Neutrophil (primary cell): ENCODE data around the gene RAB3B.

Experiments
- H3K27ac ChIP-seq: fragments of 200-600 bp; sonication (generic); 2 replicates; pipeline ENCODE4 v1.5.1; 2016; ENCODE audit warnings: mild to moderate bottlenecking, moderate library complexity
- H3K27me3 ChIP-seq: fragments of 200-600 bp; sonication (generic); 2 replicates; pipeline ENCODE4 v1.6.0; 2016; ENCODE audit warnings: mild to moderate bottlenecking
- H3K36me3 ChIP-seq: fragments of 200-600 bp; sonication (generic); 2 replicates; pipeline ENCODE4 v1.5.1; 2017
- H3K4me1 ChIP-seq, 2 experiments: fragments of 200-600 bp in 1 of 2; sonication (generic) in 1 of 2; 1 replicate in 1 of 2; 2 replicates in 1 of 2; pipeline versions ENCODE4 v1.5.1 to v1.6.1; 2013 to 2016; ENCODE audit warnings: low read depth in 1 of 2, low read length in 1 of 2, mild to moderate bottlenecking in 1 of 2, moderate library complexity in 1 of 2; ENCODE audit not compliant: control insufficient read depth in 1 of 2, insufficient read depth in 1 of 2
- H3K4me3 ChIP-seq, 2 experiments: fragments of 200-600 bp in 1 of 2; sonication (generic) in 1 of 2; 1 replicate in 1 of 2; 2 replicates in 1 of 2; pipeline ENCODE4 v1.5.1; 2013 to 2016; ENCODE audit warnings: low read depth in 1 of 2, low read length in 1 of 2, mild to moderate bottlenecking in 1 of 2, moderate library complexity in 1 of 2
- H3K9me3 ChIP-seq: fragments of 200-600 bp; sonication (generic); 2 replicates; pipeline ENCODE4 v1.5.1; 2016
- TF ChIP-seq, protein P1 (sequence below): fragments of 200-600 bp; sonication (generic); IDR thresholded peaks from 2 replicates; pipeline ENCODE4 v1.5.1; 2016; ENCODE audit warnings: antibody characterized with exemption

RAB3B gene

DNA sequence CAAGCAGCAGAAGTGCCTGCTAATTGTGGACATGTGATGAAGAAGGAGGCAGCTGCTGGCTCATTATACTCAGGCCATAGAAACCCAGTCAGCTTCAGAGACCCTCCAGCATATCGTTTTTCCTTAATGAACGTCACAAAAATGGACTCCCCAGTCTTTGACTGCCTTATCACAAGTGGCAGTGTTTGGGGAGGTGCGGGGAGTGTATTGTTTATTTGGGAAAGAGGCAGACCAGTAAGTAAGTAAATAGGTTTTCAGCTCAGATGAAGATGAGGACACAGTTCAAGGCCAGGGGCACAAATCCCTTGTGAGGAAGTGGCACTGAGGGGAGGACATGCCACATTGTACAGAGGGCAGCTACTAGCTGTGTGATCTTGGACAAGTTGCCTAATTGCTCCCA, 68.5 kb downstream of the RAB3B start:
- Histone ChIP-seq H3K27ac (no peak overlapping the region), H3K36me3 (no peaks in the 10 kb centered on the region), H3K4me1 (no peaks in the 10 kb centered on the region), H3K27me3 (peaks cover 48% of the 10 kb centered on the region), H3K4me3 (no peak overlapping the region), H3K9me3 (no peaks in the 10 kb centered on the region)
- TF ChIP-seq, protein P1, sequence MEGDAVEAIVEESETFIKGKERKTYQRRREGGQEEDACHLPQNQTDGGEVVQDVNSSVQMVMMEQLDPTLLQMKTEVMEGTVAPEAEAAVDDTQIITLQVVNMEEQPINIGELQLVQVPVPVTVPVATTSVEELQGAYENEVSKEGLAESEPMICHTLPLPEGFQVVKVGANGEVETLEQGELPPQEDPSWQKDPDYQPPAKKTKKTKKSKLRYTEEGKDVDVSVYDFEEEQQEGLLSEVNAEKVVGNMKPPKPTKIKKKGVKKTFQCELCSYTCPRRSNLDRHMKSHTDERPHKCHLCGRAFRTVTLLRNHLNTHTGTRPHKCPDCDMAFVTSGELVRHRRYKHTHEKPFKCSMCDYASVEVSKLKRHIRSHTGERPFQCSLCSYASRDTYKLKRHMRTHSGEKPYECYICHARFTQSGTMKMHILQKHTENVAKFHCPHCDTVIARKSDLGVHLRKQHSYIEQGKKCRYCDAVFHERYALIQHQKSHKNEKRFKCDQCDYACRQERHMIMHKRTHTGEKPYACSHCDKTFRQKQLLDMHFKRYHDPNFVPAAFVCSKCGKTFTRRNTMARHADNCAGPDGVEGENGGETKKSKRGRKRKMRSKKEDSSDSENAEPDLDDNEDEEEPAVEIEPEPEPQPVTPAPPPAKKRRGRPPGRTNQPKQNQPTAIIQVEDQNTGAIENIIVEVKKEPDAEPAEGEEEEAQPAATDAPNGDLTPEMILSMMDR: no peak

DNA sequence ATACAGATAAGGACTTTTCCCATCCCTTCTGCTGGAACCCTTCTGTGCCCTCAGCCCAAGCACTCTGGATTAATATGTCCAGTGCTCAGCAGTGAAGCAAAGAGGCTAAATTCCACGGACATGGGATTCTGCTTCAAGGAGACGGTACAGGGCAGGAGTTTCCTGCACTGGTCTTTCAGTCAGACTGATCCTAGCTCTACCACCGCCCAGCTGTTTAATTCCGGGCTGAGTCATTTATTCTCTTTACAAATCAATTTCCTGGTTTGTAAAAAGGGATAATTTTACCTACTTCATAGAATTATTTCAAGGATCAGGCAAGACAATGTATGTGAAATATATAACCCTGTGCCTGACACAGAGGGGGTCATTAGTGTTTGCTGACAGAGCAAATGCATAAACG, 70.4 kb downstream of the RAB3B start:
- H3K36me3 ChIP-seq: no peaks in the 10 kb centered on the region
- TF ChIP-seq, protein P1: no peak
- H3K4me1 ChIP-seq: no peaks in the 10 kb centered on the region
- no peak overlapping the region for H3K27ac ChIP-seq
- no peaks in the 10 kb centered on the region for H3K9me3 ChIP-seq
- H3K27me3 ChIP-seq: peaks cover 66% of the 10 kb centered on the region
- H3K4me3 ChIP-seq: no peak overlapping the region

DNA sequence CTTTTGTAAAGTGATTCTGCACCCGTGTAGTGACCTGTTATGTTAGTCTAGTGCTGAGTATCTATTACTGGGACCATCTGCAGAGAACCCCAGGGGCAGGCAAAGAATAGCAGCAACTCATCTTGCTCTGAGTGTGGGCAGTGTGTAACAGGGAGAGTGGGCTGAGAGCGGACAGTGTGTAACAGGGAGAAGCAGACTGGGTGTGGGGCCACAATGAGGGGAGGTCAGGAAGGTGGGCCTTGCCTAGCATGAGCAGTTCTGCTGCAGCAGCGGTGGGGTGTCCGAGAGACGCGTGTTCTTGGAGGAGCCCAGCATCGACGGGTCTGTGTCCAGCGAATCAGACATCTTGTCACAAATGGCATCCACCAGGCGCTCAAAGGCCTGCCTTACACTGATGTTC, 70.8 kb downstream of the RAB3B start:
- H3K9me3 ChIP-seq: no peaks in the 10 kb centered on the region
- peaks cover 70% of the 10 kb centered on the region for H3K27me3 ChIP-seq
- no peak overlapping the region for H3K27ac ChIP-seq
- no peak overlapping the region for H3K4me3 ChIP-seq
- no peaks in the 10 kb centered on the region for H3K4me1 ChIP-seq
- H3K36me3 ChIP-seq: no peaks in the 10 kb centered on the region
- TF ChIP-seq, protein P1: no peak

DNA sequence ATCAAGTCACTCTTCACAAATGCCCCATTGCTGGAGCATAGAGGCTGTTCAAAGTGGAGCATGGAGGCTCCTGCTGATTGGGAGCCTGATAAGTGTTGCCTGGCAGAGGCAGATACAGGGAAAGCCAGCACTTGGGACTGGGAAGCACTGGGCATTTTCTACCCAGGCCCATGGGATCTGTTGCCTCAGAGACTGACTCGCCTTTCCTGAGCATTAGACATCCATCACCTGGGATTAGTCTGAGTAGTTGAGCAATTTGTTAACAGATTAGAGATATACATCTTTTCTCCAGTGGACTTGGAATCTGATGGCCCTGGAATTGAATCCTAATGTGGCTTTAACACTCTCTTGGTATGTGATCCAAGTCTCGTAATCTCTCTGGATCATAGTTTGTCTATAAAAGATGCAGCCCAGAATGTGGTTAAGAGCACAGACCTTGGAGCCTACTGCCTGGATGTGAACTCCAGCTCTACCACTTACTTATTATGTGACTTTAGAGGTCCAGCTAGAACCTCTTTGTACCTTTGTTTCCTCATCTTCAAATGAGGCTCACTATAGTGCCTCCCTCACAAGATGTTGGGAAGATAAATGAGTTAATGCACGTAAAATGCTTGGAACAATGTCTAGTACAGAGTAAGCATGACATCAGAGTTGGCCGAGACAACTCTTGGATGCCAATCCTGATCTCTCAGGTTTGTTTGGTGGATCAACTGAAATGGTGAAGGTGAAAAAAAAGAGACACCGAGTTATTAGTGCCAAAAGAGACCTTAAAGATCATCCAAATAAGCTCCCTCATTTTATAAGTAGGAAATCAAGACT, 73.7 kb downstream of the RAB3B start:
- Histone ChIP-seq H3K36me3 (no peaks in the 10 kb centered on the region), H3K27ac (no peak overlapping the region), H3K27me3 (peaks cover 63% of the 10 kb centered on the region), H3K4me3 (no peak overlapping the region), H3K9me3 (no peaks in the 10 kb centered on the region), H3K4me1 (no peaks in the 10 kb centered on the region)
- TF ChIP-seq, protein P1: no peak

DNA sequence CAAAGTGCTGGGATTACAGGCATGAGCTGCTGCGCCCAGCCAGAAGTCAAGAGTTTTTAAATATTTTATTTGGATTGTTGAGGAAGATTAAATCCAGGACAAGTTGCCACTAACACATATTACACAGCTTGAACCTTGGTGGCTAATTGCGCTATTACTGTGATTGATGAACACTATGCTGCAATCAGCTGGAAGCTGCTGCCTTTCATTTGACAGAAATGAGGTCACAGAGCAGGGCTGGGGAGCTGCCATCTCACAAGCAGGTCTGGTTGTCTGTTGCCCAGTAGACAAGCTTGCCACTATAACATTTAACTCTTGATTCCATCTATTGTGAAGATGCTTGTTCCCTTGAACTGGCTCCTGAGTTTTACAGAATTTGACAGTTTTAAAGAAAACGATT, 74.5 kb downstream of the RAB3B start:
- no peaks in the 10 kb centered on the region for H3K9me3 ChIP-seq
- no peak overlapping the region for H3K4me3 ChIP-seq
- no peak overlapping the region for H3K27ac ChIP-seq
- no peaks in the 10 kb centered on the region for H3K4me1 ChIP-seq
- no peaks in the 10 kb centered on the region for H3K36me3 ChIP-seq
- TF ChIP-seq, protein P1: no peak
- H3K27me3 ChIP-seq: peaks cover 60% of the 10 kb centered on the region
